ENCODE results near the gene PSIP1.

GRCh38 chr9:15522130-15522755 lies 11.5 kb upstream of the PSIP1 start:
- TF ChIP-seq CTCF (IDR thresholded peaks at IDR 0.05; ENCODE audit: low read depth, low read length, poor library complexity, severe bottlenecking) (no peak), EZH2phosphoT487 (IDR thresholded peaks at IDR 0.05; ENCODE audit: borderline replicate concordance, low read length) (no peak)
